Ascending aorta (tissue), 2 donors: ENCODE results near the gene UBE2L5. TPM values are rescaled to one million over a fixed set of nuclear protein-coding genes. Genes with fewer than 3 reads are reported as not detected.
A peak's percentile ranks its signal among the peaks of the same experiment; 100 is the strongest.

Source experiments
- DNase-seq, 2 donors: peaks; one replicate each; pipeline ENCODE4 v3.0.0-alpha.2; 2019; ENCODE audit warnings: low spot score in 2 of 2
- H3K27ac ChIP-seq, 2 donors: fragments of 200-600 bp; sonication (generic); one replicate each; pipeline ENCODE4 v1.5.1; 2016 to 2017; ENCODE audit warnings: mild to moderate bottlenecking in 1 of 2
- H3K27me3 ChIP-seq: fragments of 200-600 bp; sonication (generic); one replicate; pipeline ENCODE4 v1.5.1; 2017
- H3K36me3 ChIP-seq, 2 donors: fragments of 200-600 bp; sonication (generic); one replicate each; pipeline ENCODE4 v1.5.1; 2016
- H3K4me1 ChIP-seq, 2 donors: fragments of 200-600 bp; sonication (generic); one replicate each; pipeline ENCODE4 v1.5.1; 2016 to 2017; ENCODE audit warnings: mild to moderate bottlenecking in 1 of 2
- H3K4me3 ChIP-seq, 2 donors: fragments of 200-600 bp; sonication (generic); one replicate each; pipeline ENCODE4 v1.5.1; 2016 to 2017; ENCODE audit warnings: mild to moderate bottlenecking in 1 of 2
- H3K9me3 ChIP-seq, 2 donors: fragments of 200-600 bp; sonication (generic); one replicate each; pipeline ENCODE4 v1.5.1; 2016
- intact Hi-C: fragments of 100-400 bp; cut with DNase I; formaldehyde crosslinking; loops from one replicate; pipeline ENCODE4 v1.15.1; 2023
- total RNA-seq: library from RNA; depleted of rRNA; stranded (reverse); fragments of >200 nt; gene quantifications from one replicate; pipeline ENCODE4 v1.1.0, GENCODE V29; 2016
- TF ChIP-seq, protein P1 (sequence below), 3 experiments: fragments of 200-600 bp in 2 of 3; fragments of 450-650 bp in 1 of 3; sonication (generic) in 2 of 3; IDR thresholded peaks; one replicate each; pipeline ENCODE4 v1.5.1; 2016 to 2019; ENCODE audit warnings: antibody characterized with exemption in 3 of 3, mild to moderate bottlenecking in 1 of 3, moderate library complexity in 1 of 3

The UBE2L5 gene
- total RNA-seq, 1 donor from 2014 or later: not detected

GRCh38 chr13:30415430-30416030 is 6.8 kb upstream of the UBE2L5 start:
- Histone ChIP-seq H3K27me3 (no peaks in the 10 kb centered on the region), H3K4me1 (peaks cover 0 to under 1% of the 10 kb centered on the region in 2 donors), H3K9me3 (no peaks in the 10 kb centered on the region), H3K36me3 (no peaks in the 10 kb centered on the region), H3K27ac (no peak overlapping the region), H3K4me3 (no peak overlapping the region)
- TF ChIP-seq, protein P1, sequence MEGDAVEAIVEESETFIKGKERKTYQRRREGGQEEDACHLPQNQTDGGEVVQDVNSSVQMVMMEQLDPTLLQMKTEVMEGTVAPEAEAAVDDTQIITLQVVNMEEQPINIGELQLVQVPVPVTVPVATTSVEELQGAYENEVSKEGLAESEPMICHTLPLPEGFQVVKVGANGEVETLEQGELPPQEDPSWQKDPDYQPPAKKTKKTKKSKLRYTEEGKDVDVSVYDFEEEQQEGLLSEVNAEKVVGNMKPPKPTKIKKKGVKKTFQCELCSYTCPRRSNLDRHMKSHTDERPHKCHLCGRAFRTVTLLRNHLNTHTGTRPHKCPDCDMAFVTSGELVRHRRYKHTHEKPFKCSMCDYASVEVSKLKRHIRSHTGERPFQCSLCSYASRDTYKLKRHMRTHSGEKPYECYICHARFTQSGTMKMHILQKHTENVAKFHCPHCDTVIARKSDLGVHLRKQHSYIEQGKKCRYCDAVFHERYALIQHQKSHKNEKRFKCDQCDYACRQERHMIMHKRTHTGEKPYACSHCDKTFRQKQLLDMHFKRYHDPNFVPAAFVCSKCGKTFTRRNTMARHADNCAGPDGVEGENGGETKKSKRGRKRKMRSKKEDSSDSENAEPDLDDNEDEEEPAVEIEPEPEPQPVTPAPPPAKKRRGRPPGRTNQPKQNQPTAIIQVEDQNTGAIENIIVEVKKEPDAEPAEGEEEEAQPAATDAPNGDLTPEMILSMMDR (IDR thresholded peaks at IDR 0.05): no peak
- intact Hi-C loops: no loop called here
- no peak for DNase-seq

DNA sequence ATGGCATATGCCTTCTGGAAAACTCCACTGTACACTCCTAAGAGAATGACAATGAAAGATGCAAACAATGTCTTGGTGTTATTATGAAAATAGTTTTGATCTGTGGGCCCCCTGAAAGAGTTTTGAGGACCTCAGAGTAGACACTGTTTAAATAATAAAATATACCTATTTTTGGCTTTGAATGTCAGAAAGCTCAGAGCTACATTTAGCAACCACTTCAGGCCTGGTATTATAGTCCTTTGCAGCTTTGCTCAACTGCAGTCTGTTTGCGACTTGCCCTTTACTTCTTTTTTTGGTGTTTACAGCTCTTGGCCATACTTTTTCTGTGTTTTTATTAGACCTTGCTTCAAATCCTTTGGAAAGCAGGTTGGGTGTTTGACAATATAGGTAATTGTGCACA is 5.8 kb upstream of the UBE2L5 start:
- H3K27me3 ChIP-seq: no peaks in the 10 kb centered on the region
- no peaks in the 10 kb centered on the region for H3K9me3 ChIP-seq
- TF ChIP-seq, protein P1 (IDR thresholded peaks at IDR 0.05): no peak
- no peaks in the 10 kb centered on the region for H3K36me3 ChIP-seq
- intact Hi-C loops: no loop called here
- H3K4me3 ChIP-seq: no peak overlapping the region
- H3K27ac ChIP-seq: no peak overlapping the region
- peaks cover 8 to 9% of the 10 kb centered on the region in 2 donors for H3K4me1 ChIP-seq
- no peak for DNase-seq

GRCh38 chr13:30418075-30418716 is 4.1 kb upstream of the UBE2L5 start:
- Histone ChIP-seq H3K36me3 (no peaks in the 10 kb centered on the region), H3K27me3 (no peaks in the 10 kb centered on the region), H3K9me3 (no peaks in the 10 kb centered on the region), H3K27ac (no peak overlapping the region), H3K4me1 (peaks cover 8 to 9% of the 10 kb centered on the region in 2 donors), H3K4me3 (no peak overlapping the region)
- DNase-seq: no peak
- intact Hi-C loops: no loop called here
- TF ChIP-seq, protein P1 (IDR thresholded peaks at IDR 0.05): no peak

DNA sequence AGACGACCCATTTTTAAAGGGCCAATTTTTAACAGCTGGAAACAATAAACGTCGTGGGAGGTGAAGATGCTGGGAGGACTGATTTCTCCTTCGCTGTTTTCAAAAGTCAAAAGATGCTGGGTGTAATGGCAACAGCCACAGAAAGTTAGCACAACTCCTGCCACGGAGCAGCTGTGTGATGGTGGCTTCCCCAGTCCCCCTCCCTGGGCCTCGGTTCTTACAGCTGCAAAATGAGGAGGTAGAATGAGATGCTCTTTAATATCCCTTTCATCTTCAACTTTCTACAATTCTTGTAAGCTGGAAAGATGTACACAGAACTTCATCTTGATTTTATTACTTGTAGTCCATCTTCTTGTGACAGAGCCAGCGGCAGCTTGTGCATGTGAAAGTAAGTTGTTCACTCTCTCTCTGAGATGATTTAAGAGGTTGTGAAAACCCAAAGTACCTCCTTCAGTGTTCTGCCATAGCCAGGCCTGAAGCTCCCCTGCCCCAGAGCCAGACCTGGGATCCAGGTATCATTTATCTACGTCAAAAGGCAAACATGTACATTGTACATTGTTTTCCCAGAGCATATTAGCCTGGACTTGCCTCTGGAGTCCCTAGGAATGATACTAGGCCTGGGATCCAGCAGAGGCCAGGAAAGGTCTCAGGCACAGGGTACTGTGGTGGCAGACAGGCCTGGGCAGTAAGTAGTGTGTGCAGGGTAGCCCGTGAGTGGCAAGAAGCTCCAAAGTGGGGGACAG is 3.4 kb upstream of the UBE2L5 start:
- Histone ChIP-seq H3K27ac (no peak overlapping the region), H3K9me3 (no peaks in the 10 kb centered on the region), H3K36me3 (no peaks in the 10 kb centered on the region), H3K27me3 (no peaks in the 10 kb centered on the region), H3K4me1 (peaks cover 8 to 12% of the 10 kb centered on the region in 2 donors), H3K4me3 (no peak overlapping the region)
- TF ChIP-seq, protein P1 (IDR thresholded peaks at IDR 0.05): no peak
- DNase-seq: no peak
- intact Hi-C loops: no loop called here

DNA sequence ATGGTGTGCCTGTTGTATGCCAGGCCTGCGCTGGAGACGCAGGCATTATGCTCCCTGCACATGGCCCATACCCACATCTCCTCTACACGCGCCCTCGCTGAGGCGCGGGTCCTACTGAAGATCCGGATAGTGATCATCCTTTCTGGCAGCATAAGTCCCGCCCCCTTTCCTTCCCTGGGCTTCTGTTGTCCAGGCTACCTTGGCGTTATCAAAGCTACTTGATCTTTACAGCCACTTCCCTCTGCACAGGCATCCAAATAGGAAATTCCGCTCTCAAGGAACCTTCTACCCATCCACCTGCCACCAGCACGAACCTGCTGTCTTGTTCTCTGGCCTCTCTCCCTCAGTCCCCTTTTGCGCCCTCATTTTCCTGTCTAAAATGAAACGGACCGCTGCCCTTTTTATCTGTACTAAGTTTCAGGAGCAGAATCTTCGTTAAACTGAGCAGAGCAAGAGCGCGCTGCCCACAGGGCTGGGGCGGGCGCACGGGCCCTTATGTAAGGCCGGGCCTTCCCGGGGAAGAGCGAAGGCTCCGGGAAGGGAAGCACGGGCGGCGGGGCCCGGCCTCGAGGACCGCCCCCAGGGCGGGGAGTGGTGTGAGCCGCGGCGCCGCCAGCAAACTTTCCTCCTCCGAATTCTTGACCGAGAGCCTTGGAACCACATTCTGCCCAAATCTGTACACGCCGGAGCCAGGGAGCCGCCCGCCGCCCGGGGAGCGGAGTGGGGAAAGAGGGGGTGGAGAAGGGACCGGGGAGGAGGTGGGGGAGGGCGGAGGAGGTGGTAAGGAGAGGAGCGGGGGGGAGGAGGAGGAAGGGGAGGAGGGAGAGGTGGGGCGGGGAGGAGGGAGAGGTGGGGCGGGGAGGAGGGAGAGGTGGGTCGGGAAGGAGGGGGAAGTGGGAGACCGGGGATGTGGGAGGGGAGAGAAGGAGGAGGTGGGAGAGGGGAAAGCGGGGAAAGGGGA is 920 bp upstream of the UBE2L5 start:
- TF ChIP-seq, protein P1 (IDR thresholded peaks at IDR 0.05): no peak
- Histone ChIP-seq H3K4me1 (peaks cover 8 to 12% of the 10 kb centered on the region in 2 donors), H3K4me3 (peak overlapping the region; percentile 73 to 75), H3K27ac (peak overlapping the region; percentile 95 to 98), H3K27me3 (no peaks in the 10 kb centered on the region), H3K36me3 (no peaks in the 10 kb centered on the region), H3K9me3 (no peaks in the 10 kb centered on the region)
- intact Hi-C loops: loop anchor here (1.0 to 2.0 kb wide), 6 partner anchors 13 to 741 kb away; partner anchors contain the start of genes HMGB1 and USPL1
- peak; percentile 62 to 95 for DNase-seq
